Endothelial cell of umbilical vein (primary cell): Measurements from ENCODE around the gene OVCH2. TPM values are rescaled to one million over a fixed set of nuclear protein-coding genes. Genes with fewer than 3 reads are reported as not detected.

Experiments used
- BruUV-seq: library from RNA; stranded (reverse); fragments of 400-500 nt; replicated peaks from 2 replicates; lab custom pipeline; 2021; lab: Mats Ljungman, UMichigan
- CTCF ChIA-PET: fragments of 300-600, 350-600 bp; sonication (Branson Sonifier 250); formaldehyde crosslinking; loops from one replicate; lab custom pipeline; 2021; ENCODE audit warnings: antibody characterized with exemption, inconsistent platforms; lab: Charles Lee
- POLR2A ChIA-PET: fragments of 300-600, 350-600 bp; sonication (Branson Sonifier 250); formaldehyde crosslinking; loops from one replicate; lab custom pipeline; 2021; ENCODE audit warnings: antibody characterized with exemption, inconsistent platforms; lab: Charles Lee
- DNase-seq: peaks from one replicate; pipeline ENCODE4 v3.0.0-alpha.2; 2011; ENCODE audit warnings: low read depth, low spot score
- FAIRE-seq: peaks from 2 replicates; lab custom pipeline; 2011; peaks lifted over from hg19 to GRCh38; lab: Jason Lieb, UNC
- H2AFZ ChIP-seq: 2 replicates; pipeline ENCODE4 v1.6.0; 2012; ENCODE audit warnings: low read depth, low read length, control low read depth, inconsistent platforms
- H3K27ac ChIP-seq: 2 replicates; pipeline ENCODE4 v1.5.1; 2011; ENCODE audit warnings: low read depth, mild to moderate bottlenecking, control low read depth, low read length, moderate library complexity; ENCODE audit not compliant: insufficient read depth
- H3K27me3 ChIP-seq, 2 experiments: 2 replicates each; pipeline versions ENCODE4 v1.6.0 to v1.6.1; 2011; ENCODE audit warnings: low read length in 2 of 2, mixed read lengths in 1 of 2; ENCODE audit not compliant: control insufficient read depth in 2 of 2, insufficient read depth in 2 of 2
- H3K36me3 ChIP-seq, 2 experiments: 2 replicates in 1 of 2; 3 replicates in 1 of 2; pipeline ENCODE4 v1.5.1; 2011; ENCODE audit warnings: low read length in 2 of 2, mild to moderate bottlenecking in 1 of 2, moderate library complexity in 1 of 2; ENCODE audit not compliant: control insufficient read depth in 2 of 2, insufficient read depth in 2 of 2; ENCODE audit errors: extremely low read depth in 1 of 2
- H3K4me1 ChIP-seq: 3 replicates; pipeline ENCODE4 v1.5.1; 2011; ENCODE audit warnings: mild to moderate bottlenecking, low read length; ENCODE audit not compliant: control insufficient read depth, insufficient read depth; ENCODE audit errors: extremely low read depth
- H3K4me2 ChIP-seq: 2 replicates; pipeline ENCODE4 v1.6.1; 2011; ENCODE audit warnings: low read length, control low read depth, mixed read lengths; ENCODE audit not compliant: insufficient read depth
- H3K4me3 ChIP-seq, 3 experiments: fragments of 200-600 bp in 1 of 3; sonication (generic), shearing (Covaris generic) in 1 of 3; replicated peaks in 1 of 3; 2 replicates each; pipeline ENCODE4 v1.5.1; 2011 to 2016; ENCODE audit warnings: control low read depth in 3 of 3, low read length in 3 of 3, mild to moderate bottlenecking in 2 of 3, inconsistent platforms in 1 of 3, low read depth in 1 of 3, moderate library complexity in 1 of 3; ENCODE audit not compliant: insufficient read depth in 1 of 3
- H3K79me2 ChIP-seq: 2 replicates; pipeline ENCODE4 v1.6.0; 2012; ENCODE audit warnings: low read length, inconsistent platforms; ENCODE audit not compliant: control insufficient read depth, insufficient read depth
- H3K9ac ChIP-seq: replicated peaks from 2 replicates; pipeline ENCODE3; 2011; ENCODE audit warnings: low read length, control low read depth; ENCODE audit not compliant: insufficient read depth; ENCODE audit errors: extremely low read depth
- H3K9me1 ChIP-seq: replicated peaks from 3 replicates; pipeline ENCODE4 v1.6.0; 2011; ENCODE audit warnings: mild to moderate bottlenecking, low read length; ENCODE audit not compliant: control insufficient read depth, insufficient read depth; ENCODE audit errors: extremely low read depth
- H3K9me3 ChIP-seq: replicated peaks from 2 replicates; pipeline ENCODE4 v1.5.1; 2012; ENCODE audit warnings: low read length, inconsistent platforms; ENCODE audit not compliant: control insufficient read depth, insufficient read depth
- H4K20me1 ChIP-seq: replicated peaks from 2 replicates; pipeline ENCODE3; 2011; ENCODE audit warnings: mild to moderate bottlenecking, low read length; ENCODE audit not compliant: control insufficient read depth, insufficient read depth; ENCODE audit errors: extremely low read depth
- CTCF ChIP-seq, 2 donors: IDR thresholded peaks; 1 replicate in 1 of 2; 2 replicates in 1 of 2; pipeline ENCODE4 v1.5.1; 2011; ENCODE audit warnings: low read length in 2 of 2, mild to moderate bottlenecking in 2 of 2, moderate library complexity in 2 of 2, control low read depth in 1 of 2, inconsistent platforms in 1 of 2, low read depth in 1 of 2; ENCODE audit not compliant: insufficient read depth in 1 of 2; ENCODE audit errors: extremely low read depth in 1 of 2
- EZH2 ChIP-seq: IDR thresholded peaks from 2 replicates; pipeline ENCODE4 v1.6.1; 2012; ENCODE audit warnings: borderline replicate concordance, low read depth, mild to moderate bottlenecking, moderate library complexity, low read length, inconsistent platforms; ENCODE audit not compliant: severe bottlenecking
- FOS ChIP-seq: IDR thresholded peaks from 2 replicates; pipeline ENCODE4 v1.6.1; 2011; ENCODE audit warnings: mild to moderate bottlenecking, low read length, moderate library complexity, borderline replicate concordance; ENCODE audit not compliant: insufficient read depth
- GATA2 ChIP-seq: IDR thresholded peaks from 2 replicates; pipeline ENCODE4 v1.7.0; 2011; ENCODE audit warnings: low read depth, mild to moderate bottlenecking, moderate library complexity, mixed read lengths, low read length; ENCODE audit not compliant: insufficient read length, insufficient read depth
- JUN ChIP-seq: IDR thresholded peaks from 2 replicates; pipeline ENCODE4 v1.6.1; 2011; ENCODE audit warnings: borderline replicate concordance, low read depth; ENCODE audit not compliant: insufficient read length, insufficient read depth
- MAX ChIP-seq: IDR thresholded peaks from 2 replicates; pipeline ENCODE4 v1.6.1; 2011; ENCODE audit not compliant: insufficient read depth, insufficient read length
- MYC ChIP-seq: IDR thresholded peaks from one replicate; pipeline ENCODE4 v1.6.1; 2011; ENCODE audit warnings: mild to moderate bottlenecking, low read depth, low read length
- POLR2A ChIP-seq: IDR thresholded peaks from 2 replicates; pipeline ENCODE4 v1.6.1; 2012; ENCODE audit warnings: low read depth, mild to moderate bottlenecking, control low read depth, low read length
- POLR2AphosphoS5 ChIP-seq: IDR thresholded peaks from 2 replicates; pipeline ENCODE4 v1.6.1; 2012; ENCODE audit warnings: low read depth, mild to moderate bottlenecking, control low read depth, low read length, moderate library complexity; ENCODE audit not compliant: insufficient read depth
- dilution Hi-C: fragments of 300-500 bp; cut with MboI; formaldehyde crosslinking; loops from one replicate; pipeline ENCODE4 v1.15.0; 2019; ENCODE audit warnings: low sequenced_read_pairs; ENCODE audit not compliant: extremely low pct_ligation_motif_present
- intact Hi-C: fragments of 100-400 bp; cut with micrococcal nuclease; formaldehyde crosslinking; loops from one replicate; pipeline ENCODE4 v1.10.0; 2022
- polyA plus RNA-seq, 4 experiments: library from polyadenylated mRNA; depleted of rRNA in 3 of 4; stranded (reverse) in 3 of 4; unstranded in 1 of 4; fragments of >200 nt; gene quantifications; 2 replicates each; pipeline versions ENCODE4 v1.2.1 to v1.2.3, GENCODE V29; 2011 to 2012; ENCODE audit warnings: missing spikeins in 1 of 4
- total RNA-seq: library from RNA; stranded (reverse); gene quantifications from 2 replicates; pipeline ENCODE4 v1.2.3, GENCODE V29; 2021

The OVCH2 gene
- total and polyA plus RNA-seq, 2 donors (not counting 3 experiments of a cell fraction or from before 2014, with no cell fraction given), result not detected

GRCh38 chr11:7639643-7640025, 66.6 kb downstream of the OVCH2 start:
- Histone ChIP-seq H3K4me1 (peaks cover 10% of the 10 kb centered on the region), H4K20me1 (no peaks in the 10 kb centered on the region), H3K36me3 (no peaks in the 10 kb centered on the region), H3K4me3 (no peak overlapping the region), H3K27ac (no peak overlapping the region), H2AFZ (no peak overlapping the region), H3K9me3 (no peaks in the 10 kb centered on the region), H3K4me2 (no peak overlapping the region), H3K9me1 (no peaks in the 10 kb centered on the region), H3K9ac (no peak overlapping the region), H3K27me3 (no peaks in the 10 kb centered on the region), H3K79me2 (no peaks in the 10 kb centered on the region)
- DNase-seq, result no peak
- BruUV-seq, result no TSS peak
- TF ChIP-seq POLR2A, result no peak
- no peak for TF ChIP-seq MAX
- no peak for TF ChIP-seq EZH2
- TF ChIP-seq POLR2AphosphoS5, result no peak
- TF ChIP-seq GATA2, result no peak
- no peak for TF ChIP-seq JUN
- TF ChIP-seq MYC, result no peak
- no peak for TF ChIP-seq FOS
- TF ChIP-seq CTCF (IDR thresholded peaks at IDR 0.05; ENCODE audit: extremely low read depth in 1 of 2, insufficient read depth in 1 of 2, low read depth in 1 of 2, low read length in 2 of 2), result no peak
- POLR2A ChIA-PET, result no interaction called here
- no peak for FAIRE-seq
- CTCF ChIA-PET, result interaction anchor here (1.0 to 1.4 kb wide), 3 partner anchors 10 to 68 kb away, joined by 4 to 7 read pairs (median 4); no protein-coding TSS in a partner anchor
- intact Hi-C loops, result no loop called here
- dilution Hi-C loops, result no loop called here

Other genes with a start within 250 kb of the OVCH2 start
- gene OLFML1, start 221.0 kb downstream of the OVCH2 start, total RNA-seq, result not detected in 2 replicates
- gene OLFML1, start 221.0 kb downstream of the OVCH2 start, polyA plus RNA-seq, result not detected in 2 replicates
- gene PPFIBP2, start 192.5 kb downstream of the OVCH2 start, total RNA-seq, result 1.3 and 2.6 TPM in 2 replicates
- gene PPFIBP2, start 192.5 kb downstream of the OVCH2 start, polyA plus RNA-seq, result 3.0 and 4.0 TPM in 2 replicates
- gene CYB5R2, start 33.0 kb downstream of the OVCH2 start, total RNA-seq, result 4.2 and 4.8 TPM in 2 replicates
- gene CYB5R2, start 33.0 kb downstream of the OVCH2 start, polyA plus RNA-seq, result 5.0 TPM in 2 replicates
- gene OR5P2, start 90.5 kb upstream of the OVCH2 start, total RNA-seq, result not detected in 2 replicates
- 0.08 TPM in 1 of 2 replicates, not detected in the other for gene OR5P2, start 90.5 kb upstream of the OVCH2 start, polyA plus RNA-seq
- not detected in 2 replicates for gene OR5P3, start 124.4 kb upstream of the OVCH2 start, total RNA-seq
- gene OR5P3, start 124.4 kb upstream of the OVCH2 start, polyA plus RNA-seq, result not detected in 2 replicates
- gene OR10A6, start 224.8 kb upstream of the OVCH2 start, total RNA-seq, result not detected in 2 replicates
- not detected in 2 replicates for gene OR10A6, start 224.8 kb upstream of the OVCH2 start, polyA plus RNA-seq
- gene OR10A3, start 235.2 kb upstream of the OVCH2 start, total RNA-seq, result not detected in 2 replicates
- gene OR10A3, start 235.2 kb upstream of the OVCH2 start, polyA plus RNA-seq, result not detected in 2 replicates